Naive thymus-derived CD8-positive, alpha-beta T cell (primary cell): ENCODE measurements around the gene ZFHX3. TPM values are rescaled to one million over a fixed set of nuclear protein-coding genes. Genes with fewer than 3 reads are reported as not detected.

Experiments
- ATAC-seq, 2 donors: fragments of 150-1000 bp; cut with Tn5 transposase in 1 of 2; sonication (Bioruptor Pico), chemical (Tn5 transposase) in 1 of 2; 1 replicate in 1 of 2; 2 replicates in 1 of 2; pipeline ENCODE4 v1.10.0; 2021; ENCODE audit warnings: mild to moderate bottlenecking in 2 of 2, moderate library complexity in 2 of 2
- POLR2A ChIA-PET: fragments of 350-600 bp; sonication (Branson Sonifier 250); formaldehyde crosslinking; loops from one replicate; lab custom pipeline; 2021; ENCODE audit warnings: antibody characterized with exemption; lab: Charles Lee
- DNase-seq, 10 donors: peaks; one replicate each; pipeline versions ENCODE4 v3.0.0 to v3.0.0-alpha.2; 2020 to 2022
- H3K27ac Mint-ChIP-seq, 10 donors: one replicate each; pipeline ENCODE4 v1.8.0; 2020 to 2022; ENCODE audit warnings: mild to moderate bottlenecking in 10 of 10, mixed read lengths in 10 of 10, moderate library complexity in 4 of 10, inconsistent platforms in 1 of 10
- H3K27me3 Mint-ChIP-seq, 5 donors: one replicate each; pipeline ENCODE4 v1.8.0; 2021 to 2022; ENCODE audit warnings: mixed read lengths in 5 of 5
- H3K36me3 Mint-ChIP-seq, 3 donors: one replicate each; pipeline ENCODE4 v1.8.0; 2020 to 2022; ENCODE audit warnings: mixed read lengths in 3 of 3, mild to moderate bottlenecking in 2 of 3, inconsistent platforms in 1 of 3
- H3K4me1 Mint-ChIP-seq, 4 donors: one replicate each; pipeline ENCODE4 v1.8.0; 2021 to 2022; ENCODE audit warnings: mixed read lengths in 4 of 4
- H3K4me3 Mint-ChIP-seq, 10 donors: one replicate each; pipeline ENCODE4 v1.8.0; 2020 to 2022; ENCODE audit warnings: mild to moderate bottlenecking in 10 of 10, mixed read lengths in 10 of 10, moderate library complexity in 6 of 10, inconsistent platforms in 1 of 10
- H3K9me3 Mint-ChIP-seq, 9 donors: one replicate each; pipeline ENCODE4 v1.8.0; 2020 to 2022; ENCODE audit warnings: mixed read lengths in 9 of 9, mild to moderate bottlenecking in 3 of 9, inconsistent platforms in 1 of 9, moderate library complexity in 1 of 9
- polyA plus RNA-seq, 3 donors: library from polyadenylated mRNA; unstranded; fragments of 300-500 nt; fragmentation: Illumina TruSeq; gene quantifications; one replicate each; pipeline ENCODE4 v1.2.3, GENCODE V29; 2021
- total RNA-seq, 8 experiments: library from RNA in 2 of 8; stranded (reverse) in 2 of 8; gene quantifications; one replicate each; pipeline ENCODE4 v1.2.3 and lab custom pipeline; 2021 to 2026

Gene ZFHX3
- total and polyA plus RNA-seq, 5 experiments from 2014 or later: 0.05 to 0.38 (median 0.34) TPM; not detected in 2

GRCh38 chr16:72975809-72976437, 72.0 kb downstream of the ZFHX3 start:
- DNase-seq (no peak), ATAC-seq (no peak)
- POLR2A ChIA-PET: no interaction called here
- Mint-ChIP-seq H3K4me1 (peaks cover 0 to 3% (median 0%) of the 10 kb centered on the region in 4 donors), H3K27ac (no peak overlapping the region), H3K4me3 (no peak overlapping the region), H3K36me3 (no peaks in the 10 kb centered on the region), H3K9me3 (no peaks in the 10 kb centered on the region), H3K27me3 (peaks cover 0 to 7% (median 0%) of the 10 kb centered on the region in 5 donors)

- Mint-ChIP-seq H3K27me3 (peaks cover 0 to 7% (median 0%) of the 10 kb centered on the region in 5 donors), H3K36me3 (no peaks in the 10 kb centered on the region), H3K4me3 (no peak overlapping the region), H3K4me1 (peaks cover 0 to 3% (median 0%) of the 10 kb centered on the region in 4 donors), H3K27ac (no peak overlapping the region), H3K9me3 (no peaks in the 10 kb centered on the region)
- ATAC-seq (no peak), DNase-seq (no peak)
- POLR2A ChIA-PET: no interaction called here
Measured at GRCh38 chr16:72974142-72974769, 73.7 kb downstream of the ZFHX3 start.

- Mint-ChIP-seq H3K9me3 (no peaks in the 10 kb centered on the region), H3K27me3 (peaks cover 0 to 7% (median 0%) of the 10 kb centered on the region in 5 donors), H3K27ac (no peak overlapping the region), H3K4me3 (no peak overlapping the region), H3K4me1 (peaks cover 0 to 3% (median 0%) of the 10 kb centered on the region in 4 donors), H3K36me3 (no peaks in the 10 kb centered on the region)
- ATAC-seq (no peak), DNase-seq (no peak)
- POLR2A ChIA-PET: no interaction called here
Measured at GRCh38 chr16:72972878-72973571, 74.9 kb downstream of the ZFHX3 start.

GRCh38 chr16:72971370-72971769, 76.6 kb downstream of the ZFHX3 start:
- Mint-ChIP-seq H3K27me3 (peaks cover 0 to 7% (median 0%) of the 10 kb centered on the region in 5 donors), H3K9me3 (no peaks in the 10 kb centered on the region), H3K4me1 (no peaks in the 10 kb centered on the region), H3K36me3 (no peaks in the 10 kb centered on the region), H3K27ac (no peak overlapping the region), H3K4me3 (no peak overlapping the region)
- ATAC-seq (no peak), DNase-seq (no peak)
- POLR2A ChIA-PET: no interaction called here

GRCh38 chr16:72970656-72971055, 77.3 kb downstream of the ZFHX3 start:
- POLR2A ChIA-PET: no interaction called here
- H3K4me1 Mint-ChIP-seq: no peaks in the 10 kb centered on the region
- no peak overlapping the region for H3K4me3 Mint-ChIP-seq
- no peak overlapping the region for H3K27ac Mint-ChIP-seq
- DNase-seq: no peak
- H3K27me3 Mint-ChIP-seq: peaks cover 0 to 7% (median 0%) of the 10 kb centered on the region in 5 donors
- no peak for ATAC-seq
- H3K36me3 Mint-ChIP-seq: no peaks in the 10 kb centered on the region
- no peaks in the 10 kb centered on the region for H3K9me3 Mint-ChIP-seq

GRCh38 chr16:72969812-72970211, 78.1 kb downstream of the ZFHX3 start:
- H3K4me1 Mint-ChIP-seq: no peaks in the 10 kb centered on the region
- ATAC-seq (no peak), DNase-seq (no peak)
- peaks cover 0 to 7% (median 0%) of the 10 kb centered on the region in 5 donors for H3K27me3 Mint-ChIP-seq
- H3K36me3 Mint-ChIP-seq: no peaks in the 10 kb centered on the region
- H3K27ac Mint-ChIP-seq: no peak overlapping the region
- H3K9me3 Mint-ChIP-seq: no peaks in the 10 kb centered on the region
- no peak overlapping the region for H3K4me3 Mint-ChIP-seq
- POLR2A ChIA-PET: no interaction called here

- Mint-ChIP-seq H3K27ac (no peak overlapping the region), H3K36me3 (no peaks in the 10 kb centered on the region), H3K4me3 (no peak overlapping the region), H3K4me1 (no peaks in the 10 kb centered on the region), H3K27me3 (peaks cover 0 to 7% (median 0%) of the 10 kb centered on the region in 5 donors), H3K9me3 (no peaks in the 10 kb centered on the region)
- DNase-seq (no peak), ATAC-seq (no peak)
- POLR2A ChIA-PET: no interaction called here
Measured at GRCh38 chr16:72969146-72969545, 78.8 kb downstream of the ZFHX3 start.

- POLR2A ChIA-PET: no interaction called here
- Mint-ChIP-seq H3K9me3 (no peaks in the 10 kb centered on the region), H3K27me3 (peaks cover 0 to 5% (median 0%) of the 10 kb centered on the region in 5 donors), H3K4me1 (no peaks in the 10 kb centered on the region), H3K36me3 (no peaks in the 10 kb centered on the region), H3K4me3 (no peak overlapping the region), H3K27ac (peak overlapping the region in 1 of 10 donors; percentile 8)
- no peak for ATAC-seq
- DNase-seq: no peak
Measured at GRCh38 chr16:72967941-72968340, 80.0 kb downstream of the ZFHX3 start.

GRCh38 chr16:72963533-72964315, 84.2 kb downstream of the ZFHX3 start:
- H3K27me3 Mint-ChIP-seq: peaks cover 0 to 10% (median 0%) of the 10 kb centered on the region in 5 donors
- POLR2A ChIA-PET: no interaction called here

GRCh38 chr16:72962347-72962746, 85.6 kb downstream of the ZFHX3 start:
- Mint-ChIP-seq H3K4me1 (no peaks in the 10 kb centered on the region), H3K36me3 (no peaks in the 10 kb centered on the region), H3K27me3 (peaks cover 0 to 8% (median 0%) of the 10 kb centered on the region in 5 donors), H3K27ac (no peak overlapping the region), H3K4me3 (no peak overlapping the region), H3K9me3 (peaks cover 0 to 2% (median 0%) of the 10 kb centered on the region in 9 donors)
- no peak for DNase-seq
- POLR2A ChIA-PET: no interaction called here
- no peak for ATAC-seq

More at GRCh38 chr16:72963533-72964315, 84.2 kb downstream of the ZFHX3 start:
- no peak for ATAC-seq
- peaks cover 0 to 2% (median 0%) of the 10 kb centered on the region in 9 donors for H3K9me3 Mint-ChIP-seq
- no peaks in the 10 kb centered on the region for H3K36me3 Mint-ChIP-seq
- no peak overlapping the region for H3K4me3 Mint-ChIP-seq
- H3K4me1 Mint-ChIP-seq: no peaks in the 10 kb centered on the region
- no peak overlapping the region for H3K27ac Mint-ChIP-seq
- DNase-seq: no peak

- H3K27me3 Mint-ChIP-seq: peaks cover 0 to 8% (median 0%) of the 10 kb centered on the region in 5 donors
- ATAC-seq (no peak), DNase-seq (no peak)
- peaks cover 0 to 2% (median 0%) of the 10 kb centered on the region in 9 donors for H3K9me3 Mint-ChIP-seq
- POLR2A ChIA-PET: no interaction called here
- H3K36me3 Mint-ChIP-seq: no peaks in the 10 kb centered on the region
- no peaks in the 10 kb centered on the region for H3K4me1 Mint-ChIP-seq
- no peak overlapping the region for H3K4me3 Mint-ChIP-seq
- peak overlapping the region in 1 of 10 donors; percentile 80 for H3K27ac Mint-ChIP-seq
Measured at GRCh38 chr16:72961863-72962262, 86.1 kb downstream of the ZFHX3 start.

- no peak for ATAC-seq
- POLR2A ChIA-PET: no interaction called here
Measured at GRCh38 chr16:72961115-72961832, 86.7 kb downstream of the ZFHX3 start.

More at GRCh38 chr16:72961115-72961832, 86.7 kb downstream of the ZFHX3 start:
- peaks cover 0 to 8% (median 0%) of the 10 kb centered on the region in 5 donors for H3K27me3 Mint-ChIP-seq
- DNase-seq: no peak
- H3K27ac Mint-ChIP-seq: peak overlapping the region in 1 of 10 donors; percentile 80
- H3K36me3 Mint-ChIP-seq: no peaks in the 10 kb centered on the region
- H3K4me1 Mint-ChIP-seq: no peaks in the 10 kb centered on the region
- no peak overlapping the region for H3K4me3 Mint-ChIP-seq
- peaks cover 0 to 2% (median 0%) of the 10 kb centered on the region in 9 donors for H3K9me3 Mint-ChIP-seq
